HCT116 (cell line): ENCODE data around the gene ERP27. TPM values are rescaled to one million over a fixed set of nuclear protein-coding genes. Genes with fewer than 3 reads are reported as not detected.

Experiments used
- ATAC-seq: fragments of 200-7000 bp; cut with Tn5 transposase; 2 replicates; pipeline ENCODE4 v1.9.1; 2020; ENCODE audit warnings: mild to moderate bottlenecking, moderate library complexity
- BruUV-seq: library from RNA; stranded (reverse); fragments of 400-500 nt; replicated peaks from 2 replicates; lab custom pipeline; 2021; lab: Mats Ljungman, UMichigan
- CTCF ChIA-PET: fragments of 300-600 bp; sonication (Branson Sonifier 250); formaldehyde crosslinking; loops from one replicate; lab custom pipeline; 2021; ENCODE audit warnings: antibody characterized with exemption; lab: Charles Lee
- POLR2A ChIA-PET: fragments of 300-600, 350-600 bp; sonication (Branson Sonifier 250); formaldehyde crosslinking; loops from one replicate; lab custom pipeline; 2021; ENCODE audit warnings: antibody characterized with exemption; lab: Charles Lee
- RAD21 ChIA-PET, 2 experiments: fragments of 300-600 bp; sonication (Branson Sonifier 250); formaldehyde crosslinking; loops; one replicate each; lab custom pipeline; 2023; ENCODE audit warnings: low total read pairs in 2 of 2; ENCODE audit not compliant: uncharacterized antibody in 2 of 2, unreplicated experiment in 2 of 2, low non-redundant PET in 1 of 2; lab: Charles Lee
- DNase-seq: peaks from one replicate; pipeline ENCODE4 v3.0.0-alpha.2; 2010; ENCODE audit warnings: low read depth, low spot score
- H2AFZ ChIP-seq: fragments of 200-600 bp; shearing (Covaris generic), sonication (generic); 2 replicates; pipeline ENCODE4 v1.6.1; 2017; ENCODE audit warnings: low read depth, mixed run types, mixed read lengths, antibody characterized with exemption, low read length; ENCODE audit not compliant: poor library complexity, severe bottlenecking
- H3K27ac ChIP-seq: 2 replicates; pipeline ENCODE4 v1.5.1; 2012; ENCODE audit warnings: low read depth, low read length
- H3K27me3 ChIP-seq: fragments of 200-600 bp; sonication (generic); 2 replicates; pipeline ENCODE4 v1.6.1; 2016; ENCODE audit warnings: mixed run types, low read length, mixed read lengths; ENCODE audit not compliant: insufficient read depth
- H3K36me3 ChIP-seq, 2 experiments: fragments of 200-500 bp in 1 of 2; fragments of 200-600 bp in 1 of 2; sonication (Bioruptor generic) in 1 of 2; sonication (generic) in 1 of 2; 2 replicates each; pipeline versions ENCODE4 v1.5.1 to v1.6.1; 2014 to 2016; ENCODE audit warnings: low read length in 2 of 2, inconsistent platforms in 1 of 2, mixed read lengths in 1 of 2, mixed run types in 1 of 2; ENCODE audit not compliant: insufficient read depth in 2 of 2, control insufficient read depth in 1 of 2
- H3K4me1 ChIP-seq, 2 experiments: fragments of 200-600 bp in 1 of 2; sonication (generic) in 1 of 2; 2 replicates each; pipeline versions ENCODE4 v1.5.1 to v1.6.1; 2012 to 2017; ENCODE audit warnings: low read length in 2 of 2, inconsistent platforms in 1 of 2, mild to moderate bottlenecking in 1 of 2, mixed read lengths in 1 of 2, mixed run types in 1 of 2, moderate library complexity in 1 of 2; ENCODE audit not compliant: insufficient read depth in 2 of 2, control insufficient read depth in 1 of 2
- H3K4me2 ChIP-seq: fragments of 200-600 bp; sonication (generic); 2 replicates; pipeline ENCODE4 v1.6.1; 2017; ENCODE audit warnings: mixed run types, low read length, mixed read lengths
- H3K4me3 ChIP-seq, 2 experiments: fragments of 200-600 bp in 1 of 2; sonication (generic) in 1 of 2; replicated peaks in 1 of 2; 2 replicates each; pipeline ENCODE4 v1.5.1; 2011 to 2016; ENCODE audit warnings: low read length in 2 of 2, control low read depth in 1 of 2, low read depth in 1 of 2, mild to moderate bottlenecking in 1 of 2, mixed read lengths in 1 of 2, mixed run types in 1 of 2
- H3K79me2 ChIP-seq: fragments of 200-600 bp; sonication (generic); 2 replicates; pipeline ENCODE4 v1.6.1; 2017; ENCODE audit warnings: mild to moderate bottlenecking, mixed run types, low read length, moderate library complexity, mixed read lengths; ENCODE audit not compliant: insufficient read depth
- H3K9ac ChIP-seq: fragments of 200-600 bp; sonication (generic); 2 replicates; pipeline ENCODE4 v1.6.1; 2016; ENCODE audit warnings: low read length, mixed read lengths
- H3K9me2 ChIP-seq: fragments of 200-600 bp; sonication (generic), shearing (Covaris generic); 2 replicates; pipeline ENCODE4 v1.6.1; 2017; ENCODE audit warnings: mixed run types, mild to moderate bottlenecking, moderate library complexity; ENCODE audit not compliant: insufficient read depth
- H3K9me3 ChIP-seq, 2 experiments: fragments of 200-500 bp in 1 of 2; fragments of 200-600 bp in 1 of 2; sonication (Bioruptor generic) in 1 of 2; sonication (generic) in 1 of 2; 2 replicates each; pipeline ENCODE4 v1.6.1; 2014 to 2017; ENCODE audit warnings: low read length in 2 of 2, mixed read lengths in 2 of 2, inconsistent platforms in 1 of 2, low read depth in 1 of 2, mild to moderate bottlenecking in 1 of 2, mixed run types in 1 of 2, moderate library complexity in 1 of 2; ENCODE audit not compliant: control insufficient read depth in 1 of 2, insufficient read depth in 1 of 2
- H4K20me1 ChIP-seq: fragments of 200-600 bp; sonication (generic), shearing (Covaris generic); 2 replicates; pipeline ENCODE4 v1.6.1; 2017; ENCODE audit warnings: mixed run types, mild to moderate bottlenecking, moderate library complexity; ENCODE audit not compliant: insufficient read depth
- ATF3 ChIP-seq: IDR thresholded peaks from 2 replicates; pipeline ENCODE4 v1.6.1; 2012
- EGR1 ChIP-seq: IDR thresholded peaks from 2 replicates; pipeline ENCODE4 v1.6.1; 2012; ENCODE audit warnings: low read depth
- EZH2phosphoT487 ChIP-seq: fragments of 200-600 bp; IDR thresholded peaks from 2 replicates; pipeline ENCODE4 v1.6.1; 2018; ENCODE audit warnings: antibody characterized with exemption, borderline replicate concordance
- FOSL1 ChIP-seq: IDR thresholded peaks from 2 replicates; pipeline ENCODE4 v1.6.1; 2012; ENCODE audit warnings: low read depth
- POLR2A ChIP-seq: IDR thresholded peaks from 2 replicates; pipeline ENCODE4 v1.7.0; 2011; ENCODE audit warnings: borderline replicate concordance; ENCODE audit not compliant: insufficient read depth, insufficient read length; ENCODE audit errors: extremely low read depth
- SIN3A ChIP-seq: IDR thresholded peaks from 2 replicates; pipeline ENCODE4 v1.6.1; 2012; ENCODE audit warnings: low read depth
- SP1 ChIP-seq: IDR thresholded peaks from 2 replicates; pipeline ENCODE4 v1.6.1; 2012; ENCODE audit warnings: low read depth
- YY1 ChIP-seq: IDR thresholded peaks from 2 replicates; pipeline ENCODE4 v1.6.1; 2011; ENCODE audit warnings: low read length, low read depth, moderate library complexity, mild to moderate bottlenecking; ENCODE audit not compliant: insufficient replicate concordance; ENCODE audit errors: extremely low read depth
- ZFX ChIP-seq: fragments of 450-650 bp; IDR thresholded peaks from 2 replicates; pipeline ENCODE4 v1.6.1; 2017
- ZNF274 ChIP-seq: fragments of 200-500 bp; sonication (Bioruptor generic); IDR thresholded peaks from 2 replicates; pipeline ENCODE4 v1.6.1; 2014; ENCODE audit warnings: mild to moderate bottlenecking, low read depth, low read length, inconsistent platforms
- intact Hi-C: fragments of 100-400 bp; cut with micrococcal nuclease; formaldehyde crosslinking; loops from 2 replicates; pipeline ENCODE4 v1.10.0; 2022
- total RNA-seq: library from RNA; stranded (reverse); gene quantifications from one replicate; pipeline ENCODE4 v1.2.1, GENCODE V29; 2021; ENCODE audit not compliant: unreplicated experiment

The ERP27 gene
- total RNA-seq, 1 experiment from 2014 or later = 0.39 TPM

- Histone ChIP-seq H3K9me2 (no peaks in the 10 kb centered on the region), H3K4me1 (no peaks in the 10 kb centered on the region; a peak in 1 of 4 replicates), H3K27me3 (no peaks in the 10 kb centered on the region), H3K36me3 (no peaks in the 10 kb centered on the region), H2AFZ (no peak overlapping the region), H3K27ac (no peak overlapping the region), H3K9me3 (no peaks in the 10 kb centered on the region), H3K9ac (no peak overlapping the region), H3K79me2 (no peaks in the 10 kb centered on the region), H3K4me3 (no peak overlapping the region), H3K4me2 (no peak overlapping the region), H4K20me1 (no peaks in the 10 kb centered on the region; the same call in 1 of the 2 replicates)
- intact Hi-C loops = no loop called here
- TF ChIP-seq EGR1 (no peak), FOSL1 (no peak)
- BruUV-seq = no TSS peak
- ChIA-PET POLR2A (no interaction called here), CTCF (interaction anchor here (1.2 kb wide), 2 partner anchors 8 to 12 kb away, joined by 3 read pairs; no protein-coding TSS in a partner anchor), RAD21 (no interaction called here)
- no peak for DNase-seq
- ATAC-seq = no peak
These were observed 54.7 kb downstream of the ERP27 start for GRCh38 chr12:14883686-14884085.

- no peak for TF ChIP-seq SP1
- no peak for TF ChIP-seq ZFX
- TF ChIP-seq POLR2A = no peak
- TF ChIP-seq SIN3A = no peak
- no peak for TF ChIP-seq EZH2phosphoT487
- TF ChIP-seq ATF3 = no peak
- TF ChIP-seq ZNF274 = no peak
- no peak for TF ChIP-seq YY1
- POLR2A ChIA-PET = no interaction called here
- no peaks in the 10 kb centered on the region for H3K9me3 ChIP-seq
- no peak overlapping the region for H2AFZ ChIP-seq
- H3K4me2 ChIP-seq = no peak overlapping the region
- H3K4me1 ChIP-seq = no peaks in the 10 kb centered on the region; a peak in 1 of 4 replicates
- no peak overlapping the region for H3K9ac ChIP-seq
- no peaks in the 10 kb centered on the region for H3K36me3 ChIP-seq
- RAD21 ChIA-PET = no interaction called here
- H3K9me2 ChIP-seq = no peaks in the 10 kb centered on the region
- H3K79me2 ChIP-seq = no peaks in the 10 kb centered on the region
- no peaks in the 10 kb centered on the region for H3K27me3 ChIP-seq
- intact Hi-C loops = no loop called here
- no peaks in the 10 kb centered on the region; the same call in 1 of the 2 replicates for H4K20me1 ChIP-seq
- BruUV-seq = no TSS peak
- no peak for DNase-seq
- CTCF ChIA-PET = no interaction called here
- H3K27ac ChIP-seq = no peak overlapping the region
- no peak overlapping the region for H3K4me3 ChIP-seq
- ATAC-seq = no peak
These were observed 57.4 kb downstream of the ERP27 start for GRCh38 chr12:14880890-14881453.
